WERI-Rb-1 (cell line): ENCODE data around the gene PGM1.

Experiments used
- DNase-seq: peaks from one replicate; pipeline ENCODE4 v3.0.0-alpha.2; 2020
- H3K27ac ChIP-seq: fragments of 250-450 bp; sonication (Bioruptor Pico); 2 replicates; pipeline ENCODE4 v1.5.1; 2020; ENCODE audit warnings: mild to moderate bottlenecking, moderate library complexity
- H3K27me3 ChIP-seq: fragments of 250-450 bp; sonication (Bioruptor Pico); 2 replicates; pipeline ENCODE4 v1.5.1; 2021; ENCODE audit warnings: mild to moderate bottlenecking, low read depth, moderate library complexity; ENCODE audit not compliant: insufficient read depth, severe bottlenecking
- H3K36me3 ChIP-seq: fragments of 250-450 bp; sonication (Bioruptor Pico); 2 replicates; pipeline ENCODE4 v1.5.1; 2020; ENCODE audit warnings: mild to moderate bottlenecking, moderate library complexity
- H3K4me3 ChIP-seq: 2 replicates; pipeline ENCODE4 v1.5.1; 2011; ENCODE audit warnings: low read depth, mild to moderate bottlenecking, control low read depth, low read length
- H3K9me3 ChIP-seq: fragments of 250-450 bp; sonication (Bioruptor Pico); 2 replicates; pipeline ENCODE4 v1.5.1; 2021; ENCODE audit warnings: mild to moderate bottlenecking, moderate library complexity; ENCODE audit not compliant: severe bottlenecking
- TF ChIP-seq, protein P1 (sequence below): IDR thresholded peaks from 2 replicates; pipeline ENCODE4 v1.5.1; 2011; ENCODE audit warnings: low read depth, mild to moderate bottlenecking, control low read depth, inconsistent platforms, low read length

PGM1 gene

GRCh38 chr1:63628607-63629006 is 35.4 kb downstream of the PGM1 start:
- no peak overlapping the region for H3K4me3 ChIP-seq
- H3K36me3 ChIP-seq, result peaks cover 3% of the 10 kb centered on the region; the same call in 1 of the 2 replicates
- H3K27me3 ChIP-seq, result no peaks in the 10 kb centered on the region
- DNase-seq, result no peak
- TF ChIP-seq, protein P1, sequence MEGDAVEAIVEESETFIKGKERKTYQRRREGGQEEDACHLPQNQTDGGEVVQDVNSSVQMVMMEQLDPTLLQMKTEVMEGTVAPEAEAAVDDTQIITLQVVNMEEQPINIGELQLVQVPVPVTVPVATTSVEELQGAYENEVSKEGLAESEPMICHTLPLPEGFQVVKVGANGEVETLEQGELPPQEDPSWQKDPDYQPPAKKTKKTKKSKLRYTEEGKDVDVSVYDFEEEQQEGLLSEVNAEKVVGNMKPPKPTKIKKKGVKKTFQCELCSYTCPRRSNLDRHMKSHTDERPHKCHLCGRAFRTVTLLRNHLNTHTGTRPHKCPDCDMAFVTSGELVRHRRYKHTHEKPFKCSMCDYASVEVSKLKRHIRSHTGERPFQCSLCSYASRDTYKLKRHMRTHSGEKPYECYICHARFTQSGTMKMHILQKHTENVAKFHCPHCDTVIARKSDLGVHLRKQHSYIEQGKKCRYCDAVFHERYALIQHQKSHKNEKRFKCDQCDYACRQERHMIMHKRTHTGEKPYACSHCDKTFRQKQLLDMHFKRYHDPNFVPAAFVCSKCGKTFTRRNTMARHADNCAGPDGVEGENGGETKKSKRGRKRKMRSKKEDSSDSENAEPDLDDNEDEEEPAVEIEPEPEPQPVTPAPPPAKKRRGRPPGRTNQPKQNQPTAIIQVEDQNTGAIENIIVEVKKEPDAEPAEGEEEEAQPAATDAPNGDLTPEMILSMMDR, result no peak
- H3K9me3 ChIP-seq, result no peaks in the 10 kb centered on the region
- H3K27ac ChIP-seq, result no peak overlapping the region

DNA sequence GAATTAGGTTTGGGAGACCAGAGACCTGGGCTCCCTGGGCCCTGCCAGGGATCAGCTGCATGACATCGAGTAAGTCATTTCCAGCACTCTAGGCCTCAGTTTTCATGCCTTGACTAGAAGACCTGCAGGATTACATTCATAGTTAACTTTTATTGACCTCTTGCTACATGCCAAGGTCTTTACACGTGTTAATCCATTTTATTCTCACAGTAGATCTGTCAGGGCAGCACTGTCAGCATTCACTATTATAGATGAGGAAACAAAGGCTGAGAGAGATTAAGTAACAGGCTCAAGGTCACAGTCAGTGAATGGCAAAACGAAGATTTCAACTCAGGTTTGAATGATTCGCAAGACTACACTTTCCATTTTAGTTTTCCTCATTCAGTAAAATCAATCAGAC is 37.0 kb downstream of the PGM1 start:
- Histone ChIP-seq H3K36me3 (peaks cover 3% of the 10 kb centered on the region; the same call in 1 of the 2 replicates), H3K27me3 (no peaks in the 10 kb centered on the region), H3K27ac (no peak overlapping the region), H3K4me3 (no peak overlapping the region), H3K9me3 (no peaks in the 10 kb centered on the region)
- TF ChIP-seq, protein P1, result no peak
- no peak for DNase-seq

- Histone ChIP-seq H3K4me3 (no peak overlapping the region), H3K36me3 (peaks cover 3% of the 10 kb centered on the region; the same call in 1 of the 2 replicates), H3K27ac (no peak overlapping the region), H3K27me3 (no peaks in the 10 kb centered on the region), H3K9me3 (no peaks in the 10 kb centered on the region)
- no peak for DNase-seq
- TF ChIP-seq, protein P1, result no peak
Observed at GRCh38 chr1:63630666-63631065, 37.5 kb downstream of the PGM1 start.

DNA sequence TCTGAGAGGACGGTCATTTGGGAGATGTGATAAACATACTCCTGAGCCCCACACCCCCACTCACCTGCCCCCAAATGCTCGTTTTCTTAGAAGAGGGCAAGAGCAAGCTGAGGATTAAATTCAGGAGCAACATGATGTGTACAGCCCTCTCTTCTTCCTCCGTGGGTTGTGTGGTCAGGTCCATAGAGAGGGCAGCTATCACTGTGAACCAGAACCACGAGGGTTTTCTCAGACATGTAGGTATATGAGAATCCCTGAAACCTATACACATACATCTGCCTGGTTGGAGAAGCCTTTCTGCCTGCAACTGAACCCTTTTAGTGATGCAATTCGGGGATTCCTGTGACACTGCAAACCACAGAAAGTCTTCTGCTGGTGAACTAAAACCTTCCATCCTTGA is 38.9 kb downstream of the PGM1 start:
- TF ChIP-seq, protein P1, result no peak
- Histone ChIP-seq H3K9me3 (no peaks in the 10 kb centered on the region), H3K27me3 (no peaks in the 10 kb centered on the region), H3K27ac (no peak overlapping the region), H3K4me3 (no peak overlapping the region), H3K36me3 (peaks cover 3% of the 10 kb centered on the region)
- DNase-seq, result no peak

DNA sequence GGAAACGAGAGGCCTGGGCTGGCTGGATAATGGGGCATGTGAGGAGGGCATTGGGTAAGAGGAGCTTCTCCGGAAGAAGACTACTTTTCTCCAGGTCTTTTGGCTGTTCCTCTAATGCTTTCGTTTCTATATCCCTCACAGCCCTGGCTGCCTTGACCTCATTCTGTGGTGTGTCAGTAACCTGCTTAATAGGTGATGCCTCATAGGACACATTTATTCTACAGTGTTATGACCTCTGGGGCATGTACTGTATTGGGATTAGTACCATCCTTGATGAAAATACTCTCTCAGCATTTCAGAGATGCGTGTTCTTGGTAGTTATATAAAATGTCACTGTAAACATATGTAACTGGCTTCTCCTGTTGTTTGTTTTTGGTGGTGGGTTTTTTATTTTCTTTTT is 40.1 kb downstream of the PGM1 start:
- H3K27ac ChIP-seq, result no peak overlapping the region
- TF ChIP-seq, protein P1, result no peak
- H3K36me3 ChIP-seq, result peaks cover 5% of the 10 kb centered on the region

DNA sequence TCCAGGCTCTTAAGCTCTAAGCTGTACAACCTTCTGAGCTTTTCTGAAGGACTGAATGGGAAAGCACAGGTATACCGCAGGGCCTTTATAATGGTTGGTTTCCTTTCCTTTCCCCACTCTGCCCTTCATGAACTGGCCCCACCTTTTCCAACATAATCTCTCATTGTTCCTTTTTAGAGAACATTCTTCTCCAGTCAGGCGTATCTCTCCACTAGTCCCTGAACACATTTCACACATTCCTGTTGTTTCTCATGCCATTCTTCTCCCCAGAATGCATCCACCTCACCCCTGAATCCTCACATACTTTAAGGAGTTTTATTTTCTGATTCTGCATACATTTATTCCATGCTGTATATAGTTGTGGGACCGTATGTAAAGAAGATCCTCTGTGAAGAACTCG is 41.3 kb downstream of the PGM1 start:
- Histone ChIP-seq H3K36me3 (peaks cover 9% of the 10 kb centered on the region), H3K27me3 (no peaks in the 10 kb centered on the region), H3K9me3 (no peaks in the 10 kb centered on the region), H3K27ac (no peak overlapping the region), H3K4me3 (no peak overlapping the region)
- TF ChIP-seq, protein P1, result no peak
- DNase-seq, result no peak

More for the DNA sequence above, 40.1 kb downstream of the PGM1 start:
- H3K4me3 ChIP-seq, result no peak overlapping the region
- no peaks in the 10 kb centered on the region for H3K27me3 ChIP-seq
- no peaks in the 10 kb centered on the region for H3K9me3 ChIP-seq
- no peak for DNase-seq
